HG02678 (cell line): ENCODE measurements around the gene MARCHF10.
"Not testable (repeated sequence)": the region's sequence is repeated elsewhere in the genome, so short reads cannot be mapped to it uniquely, and the experiment has no call there.

Experiments
- ATAC-seq: cut with Tn5 transposase; IDR thresholded peaks from one replicate; pipeline ENCODE4 v1.9.1; 2021; ENCODE audit warnings: mild to moderate bottlenecking, moderate library complexity; ENCODE audit not compliant: unreplicated experiment

MARCHF10 gene

DNA sequence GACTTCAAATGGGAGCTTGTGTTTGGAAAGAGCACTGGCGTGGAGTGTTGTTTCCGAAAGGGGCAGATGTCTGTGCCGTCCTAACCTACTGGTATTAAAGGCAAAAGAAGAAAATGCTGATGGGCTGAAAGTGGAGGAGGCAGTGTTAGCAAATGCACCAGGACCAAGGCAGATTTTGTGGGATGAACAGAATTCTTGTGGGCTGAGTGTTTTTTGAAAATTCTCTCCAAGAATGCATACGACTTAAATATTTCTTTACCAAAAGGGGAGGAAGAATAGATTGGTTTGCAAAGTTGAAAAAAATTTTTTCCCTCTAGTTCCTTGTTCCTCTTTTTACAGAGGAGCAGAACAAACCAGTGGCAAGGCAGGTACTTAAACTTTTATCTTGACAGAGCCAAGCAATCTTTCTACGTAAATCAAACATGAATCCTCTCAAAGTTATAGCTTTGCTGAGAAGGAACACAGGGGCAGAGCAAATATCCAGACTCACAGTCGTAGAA, 16.8 kb downstream of the MARCHF10 start:
- ATAC-seq: no peak

DNA sequence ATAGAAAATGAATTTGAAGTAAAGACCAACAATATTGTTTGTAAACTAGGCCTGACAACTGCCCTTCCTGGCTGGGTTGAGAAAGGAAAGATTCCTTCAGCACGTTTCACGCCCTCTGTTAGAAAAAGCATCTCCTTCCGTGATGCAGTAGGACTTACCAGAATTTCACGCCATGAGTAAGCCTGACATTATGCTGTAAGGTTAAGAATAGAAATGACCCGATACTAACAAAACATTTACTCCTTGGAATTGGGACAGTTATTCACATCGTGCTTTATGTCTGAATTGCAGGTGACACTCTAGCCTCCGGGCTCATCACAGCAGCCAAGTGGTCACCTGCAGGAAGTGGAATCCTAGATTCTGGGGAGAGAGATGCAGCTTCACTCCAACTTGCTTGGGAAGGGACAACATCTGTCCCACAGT, 17.5 kb downstream of the MARCHF10 start:
- ATAC-seq: no peak

DNA sequence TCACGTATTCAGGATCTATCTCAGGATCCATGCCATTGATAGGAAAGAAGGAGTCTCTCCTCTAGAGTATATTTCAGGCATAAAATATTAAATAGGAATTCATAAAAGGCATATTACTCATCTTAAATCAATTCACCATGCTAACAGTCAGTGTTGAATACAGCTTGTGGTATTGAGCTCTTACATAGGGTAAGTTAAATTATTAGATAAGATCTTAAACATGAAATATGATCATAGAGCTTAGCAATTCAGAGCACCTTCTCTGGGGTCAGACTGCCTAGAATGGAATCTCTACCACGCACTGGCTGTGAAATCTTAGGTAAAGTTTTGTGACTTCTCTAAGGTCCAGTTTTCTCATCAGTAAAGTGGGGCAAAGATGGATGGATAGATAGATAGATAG, 20.7 kb downstream of the MARCHF10 start:
- no peak for ATAC-seq

DNA sequence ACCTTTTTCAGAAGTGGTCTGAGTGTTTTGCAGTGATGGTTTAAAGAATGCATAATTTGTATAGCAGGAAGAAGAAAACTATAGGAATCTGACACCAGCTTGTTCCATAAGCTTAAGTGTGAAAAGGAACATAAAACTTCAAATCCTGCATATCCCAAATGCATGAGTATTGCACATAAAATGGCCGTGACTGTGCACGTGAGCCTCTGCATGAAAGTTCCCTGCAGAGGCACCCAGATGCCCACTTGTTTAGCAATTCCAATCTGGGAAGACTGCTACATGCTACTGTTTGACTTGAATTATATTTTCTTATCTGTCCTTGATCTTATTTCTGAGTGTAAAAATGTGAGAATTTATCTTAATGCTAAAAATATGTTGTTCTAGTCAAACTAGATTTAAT, 21.5 kb downstream of the MARCHF10 start:
- ATAC-seq: no peak

- ATAC-seq: not testable (repeated sequence)
Measured at GRCh38 chr17:62785983-62786382, 22.1 kb downstream of the MARCHF10 start.

GRCh38 chr17:62782730-62783270, 25.3 kb downstream of the MARCHF10 start:
- no peak for ATAC-seq

DNA sequence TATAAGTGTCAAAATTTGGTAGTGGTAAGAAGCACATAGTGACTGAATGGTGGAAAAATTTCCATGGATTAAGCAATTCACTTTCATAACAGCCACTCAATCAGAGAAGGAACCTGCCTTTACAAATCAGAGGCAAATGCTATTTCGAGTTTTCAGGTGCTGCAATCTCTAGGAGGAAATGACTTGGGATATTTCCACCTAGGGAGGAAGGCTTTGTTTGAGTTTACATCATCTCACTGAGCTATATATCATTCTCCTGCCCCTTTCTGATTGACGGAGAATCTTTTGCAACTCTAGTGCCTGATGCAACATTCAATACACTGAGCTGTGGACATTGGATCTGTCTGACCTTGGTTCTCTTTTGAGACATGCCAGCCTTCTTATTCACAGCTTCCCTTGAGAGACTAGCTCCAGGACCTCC, 26.3 kb downstream of the MARCHF10 start:
- no peak for ATAC-seq

DNA sequence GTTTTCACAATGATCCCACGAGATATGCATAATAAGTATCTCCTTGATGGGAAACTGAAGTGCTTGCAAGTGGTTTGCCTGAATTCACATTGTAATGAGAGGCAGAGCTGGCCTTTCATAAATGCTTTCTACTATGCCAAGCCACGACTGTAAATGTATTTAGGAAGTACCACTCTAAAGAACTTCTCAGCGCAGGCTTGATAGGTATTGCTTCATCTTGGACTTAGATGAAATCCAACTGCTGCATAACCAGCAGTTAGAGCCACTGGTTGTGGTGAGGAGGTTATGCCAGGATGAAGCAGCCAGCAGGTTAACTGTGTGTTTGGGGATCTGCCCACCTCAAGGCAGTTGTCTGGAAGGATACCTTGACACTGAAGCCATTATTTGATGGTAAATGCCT, 26.8 kb downstream of the MARCHF10 start:
- ATAC-seq: no peak

DNA sequence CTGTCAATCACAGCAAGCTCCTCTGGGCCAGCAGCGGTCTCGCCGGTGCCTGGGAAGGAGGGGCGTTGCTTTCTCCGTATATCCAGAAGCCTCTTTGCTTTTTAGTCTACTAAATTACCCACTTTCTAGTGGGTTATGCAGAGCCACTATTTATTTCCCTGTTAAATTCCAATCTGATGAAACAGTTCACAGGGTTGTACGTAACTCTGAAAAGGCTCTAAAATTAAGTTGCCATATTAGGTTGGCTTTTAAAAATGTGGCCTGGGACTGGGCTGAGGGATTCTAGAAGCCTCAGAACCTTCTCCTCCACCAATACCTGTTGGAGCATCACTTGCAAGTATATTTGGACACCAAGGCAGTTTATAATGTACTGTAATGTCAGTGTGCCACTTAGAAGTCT, 27.2 kb downstream of the MARCHF10 start:
- no peak for ATAC-seq

- no peak for ATAC-seq
Measured at GRCh38 chr17:62780269-62780668, 27.8 kb downstream of the MARCHF10 start.

DNA sequence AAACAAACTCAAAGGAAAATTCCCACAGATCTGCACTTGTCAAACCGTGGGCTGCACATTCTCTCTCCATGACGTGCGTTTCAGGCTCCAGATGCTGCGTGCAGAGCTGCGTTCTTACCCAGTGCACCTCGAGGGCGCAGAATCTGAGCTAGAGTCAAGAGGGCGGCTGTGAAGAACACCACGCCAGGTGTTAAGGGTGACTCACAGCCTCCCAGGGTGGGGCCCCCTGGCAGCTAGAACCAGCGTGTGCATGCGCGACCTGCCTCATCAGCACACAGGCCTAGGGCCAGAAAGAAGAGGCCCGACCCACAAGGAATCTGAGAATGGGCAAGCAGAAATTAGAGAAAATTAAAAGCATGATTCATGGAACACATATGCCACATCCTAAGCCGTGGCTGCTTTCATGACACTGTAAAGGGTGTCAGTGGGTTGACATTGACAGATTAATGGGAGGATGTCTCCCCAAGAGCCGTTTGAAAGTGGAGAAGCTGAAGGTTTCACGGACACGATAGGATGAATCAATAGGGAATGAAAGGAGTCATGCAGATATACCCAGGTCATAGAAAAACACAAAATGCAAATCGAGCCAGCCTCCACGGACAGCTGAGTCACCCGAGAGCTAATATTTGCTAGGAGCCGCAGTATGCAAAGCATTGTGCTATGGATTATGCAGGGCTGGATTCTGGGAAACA, 29.0 kb downstream of the MARCHF10 start:
- ATAC-seq: no peak

GRCh38 chr17:62775876-62776275, 32.2 kb downstream of the MARCHF10 start:
- ATAC-seq: no peak

DNA sequence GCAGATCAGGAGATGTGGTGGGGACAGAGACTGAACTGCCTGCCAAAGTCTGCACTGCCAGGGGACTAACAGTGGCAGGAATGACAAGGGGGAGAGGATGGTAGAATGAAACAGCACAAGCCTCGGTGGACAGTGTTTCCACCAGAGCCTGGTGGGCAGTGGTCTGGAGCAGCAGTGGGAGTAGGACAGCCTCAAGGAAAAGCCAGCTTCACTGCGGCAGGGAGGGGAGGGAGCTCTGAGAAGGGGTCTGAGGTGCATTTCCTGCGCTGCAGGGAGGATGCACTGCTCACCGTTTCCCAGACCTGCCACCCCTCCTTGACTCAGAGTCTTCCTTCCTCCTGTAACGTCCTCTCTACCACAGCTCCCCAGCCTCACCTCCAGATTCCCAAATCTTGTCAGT, 33.8 kb downstream of the MARCHF10 start:
- no peak for ATAC-seq

GRCh38 chr17:62767997-62768396, 40.1 kb downstream of the MARCHF10 start:
- ATAC-seq: no peak

DNA sequence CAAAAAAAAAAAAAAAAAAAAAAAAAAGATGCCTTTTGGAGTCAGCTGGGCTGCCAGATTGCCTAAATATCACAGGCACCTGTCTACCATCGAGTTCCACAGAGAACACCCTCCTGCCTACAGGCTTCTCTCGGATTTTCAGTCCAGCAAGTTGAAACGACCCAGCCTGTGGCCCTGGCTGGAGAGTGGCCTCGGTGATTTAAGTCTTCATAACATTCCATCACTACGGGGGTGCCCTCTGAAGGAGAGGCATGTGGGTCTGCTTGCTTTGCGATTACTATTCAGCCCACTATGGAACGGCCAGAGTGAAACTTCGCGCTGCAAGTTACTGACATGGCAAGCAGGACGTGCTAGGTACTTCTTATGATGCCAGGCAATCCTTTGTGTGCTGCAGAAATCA, 42.8 kb downstream of the MARCHF10 start:
- no peak for ATAC-seq

- no peak for ATAC-seq
Measured at GRCh38 chr17:62763891-62764600, 44.1 kb downstream of the MARCHF10 start.

GRCh38 chr17:62761884-62762283, 46.2 kb downstream of the MARCHF10 start:
- no peak for ATAC-seq

- no peak for ATAC-seq
Measured at GRCh38 chr17:62760945-62761267, 47.2 kb downstream of the MARCHF10 start.

DNA sequence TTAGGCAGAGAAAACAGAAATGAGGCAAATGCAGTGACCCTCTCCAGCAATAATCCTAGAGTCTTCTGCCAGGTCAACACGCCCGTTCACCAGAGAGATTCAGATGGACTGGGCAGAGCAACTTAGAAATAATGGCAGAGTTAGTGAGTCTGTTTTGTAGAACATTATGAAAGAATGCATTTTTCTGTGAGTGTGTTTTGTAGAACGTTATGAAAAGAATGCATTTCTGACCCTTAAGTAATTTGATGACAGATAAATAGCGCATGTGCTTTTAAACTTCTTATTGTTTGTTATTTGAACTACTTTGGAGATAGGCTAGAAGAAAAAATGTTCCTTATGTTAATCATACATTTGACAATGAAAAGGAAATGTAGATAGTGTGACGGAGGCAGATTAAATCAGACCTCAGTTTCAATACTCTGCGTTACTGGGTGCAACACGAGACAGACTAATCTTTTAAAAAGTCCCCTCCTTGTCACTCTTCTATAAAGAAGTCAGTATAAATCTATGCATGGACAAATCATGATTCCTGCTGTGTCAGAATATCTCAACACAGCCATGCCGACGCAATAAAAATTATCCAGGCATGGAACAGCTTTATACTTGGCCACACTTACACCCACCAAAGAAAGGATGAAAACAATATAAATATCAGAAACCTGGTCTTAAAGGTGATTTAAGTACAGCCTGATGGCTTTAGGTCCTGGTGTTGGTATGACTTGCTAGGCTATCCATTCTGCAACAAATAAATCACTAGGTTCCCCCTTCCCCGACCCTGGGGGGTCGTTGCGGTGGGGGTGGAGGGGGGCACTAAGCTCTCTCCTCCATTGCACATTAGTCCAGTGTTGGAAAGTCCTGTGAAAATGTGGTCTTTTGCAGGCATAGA, 47.8 kb downstream of the MARCHF10 start:
- ATAC-seq: no peak

DNA sequence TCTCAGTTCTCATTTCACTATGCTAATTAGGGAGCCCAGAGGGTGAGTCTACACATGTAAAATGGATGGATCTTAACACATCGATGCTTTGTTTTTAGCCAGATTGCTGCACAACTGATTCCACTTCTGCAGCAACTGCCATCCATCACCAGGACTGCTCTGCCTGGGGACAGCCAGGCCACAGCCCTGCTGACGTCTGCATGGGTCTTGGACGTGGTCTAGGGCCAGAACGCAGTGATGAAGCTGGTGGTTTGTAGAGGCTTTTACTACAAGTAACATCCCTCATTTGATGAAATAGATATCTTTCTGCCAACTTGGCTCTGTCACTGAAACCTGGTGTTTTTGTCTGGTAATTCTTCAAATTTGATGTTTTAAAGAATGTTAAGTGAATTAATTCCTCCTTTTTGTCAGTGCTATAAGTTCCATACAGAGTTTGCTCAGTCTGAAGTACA, 50.6 kb downstream of the MARCHF10 start:
- no peak for ATAC-seq

DNA sequence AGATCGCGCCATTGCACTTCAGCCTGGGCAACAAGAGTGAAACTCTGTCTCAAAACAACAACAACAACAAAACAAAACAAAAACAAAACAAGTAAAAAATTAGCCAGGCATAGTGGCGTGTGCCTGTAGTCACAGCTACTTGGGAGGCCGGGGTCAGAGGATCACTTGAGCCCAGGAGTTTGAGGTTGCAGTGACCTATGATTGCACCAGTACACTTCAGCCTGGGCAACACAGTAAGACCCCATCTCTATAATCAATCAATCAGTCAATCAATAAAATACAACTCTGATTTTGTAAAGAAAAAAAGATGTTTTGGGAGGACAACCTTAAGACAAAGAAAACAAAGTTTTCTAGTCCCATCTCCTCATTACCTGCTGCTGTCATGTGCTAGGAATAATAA, 51.9 kb downstream of the MARCHF10 start:
- no peak for ATAC-seq
